ENCODE measurements around the gene PSMC1.
"Not testable (repeated sequence)": the region's sequence is repeated elsewhere in the genome, so short reads cannot be mapped to it uniquely, and the experiment has no call there.

PSMC1 gene

DNA sequence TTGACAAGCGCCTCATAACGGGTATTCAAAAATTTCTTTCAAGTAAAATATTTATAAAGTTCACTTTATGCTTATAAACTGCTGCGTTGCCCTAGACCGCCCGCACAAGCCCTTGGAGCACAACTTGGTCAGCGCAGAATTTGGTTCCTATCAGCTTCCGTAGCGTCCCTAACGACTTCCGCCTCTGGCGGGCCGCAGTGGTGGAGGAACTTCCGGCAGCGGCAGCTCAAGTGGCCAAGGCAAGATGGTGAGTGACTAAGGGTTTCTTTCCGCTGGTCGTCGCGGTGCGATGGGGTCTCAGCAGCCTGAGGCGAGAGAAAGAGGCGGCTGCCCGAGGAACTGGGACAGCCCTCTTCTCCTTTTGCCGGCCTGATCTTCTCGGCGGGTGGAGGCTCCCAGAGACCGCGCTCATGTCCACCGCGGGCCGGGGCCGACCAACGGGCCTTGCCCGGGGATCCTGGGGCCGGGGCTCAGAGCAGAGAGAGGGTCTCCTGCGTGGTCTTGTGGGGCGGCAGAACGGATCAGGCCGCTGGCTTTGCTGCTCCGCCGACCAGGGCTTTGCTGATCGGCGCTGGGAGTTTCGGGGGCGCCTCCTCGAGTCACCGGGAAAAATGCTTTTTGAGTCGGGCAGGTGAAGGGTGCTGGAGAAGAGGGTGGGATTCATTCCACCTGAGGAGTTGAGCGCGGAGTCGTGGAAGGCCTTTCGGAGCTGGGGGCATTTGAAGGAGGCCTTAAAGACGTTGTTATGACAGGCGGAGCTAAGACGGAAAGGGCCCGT is at the start of gene PSMC1:
TSS of gene PSMC1 (plus strand) at position 200 of the 778 bp plus-strand sequence. CDS start at position 245, 45 bp downstream.
- no peak for DNase-seq

DNA sequence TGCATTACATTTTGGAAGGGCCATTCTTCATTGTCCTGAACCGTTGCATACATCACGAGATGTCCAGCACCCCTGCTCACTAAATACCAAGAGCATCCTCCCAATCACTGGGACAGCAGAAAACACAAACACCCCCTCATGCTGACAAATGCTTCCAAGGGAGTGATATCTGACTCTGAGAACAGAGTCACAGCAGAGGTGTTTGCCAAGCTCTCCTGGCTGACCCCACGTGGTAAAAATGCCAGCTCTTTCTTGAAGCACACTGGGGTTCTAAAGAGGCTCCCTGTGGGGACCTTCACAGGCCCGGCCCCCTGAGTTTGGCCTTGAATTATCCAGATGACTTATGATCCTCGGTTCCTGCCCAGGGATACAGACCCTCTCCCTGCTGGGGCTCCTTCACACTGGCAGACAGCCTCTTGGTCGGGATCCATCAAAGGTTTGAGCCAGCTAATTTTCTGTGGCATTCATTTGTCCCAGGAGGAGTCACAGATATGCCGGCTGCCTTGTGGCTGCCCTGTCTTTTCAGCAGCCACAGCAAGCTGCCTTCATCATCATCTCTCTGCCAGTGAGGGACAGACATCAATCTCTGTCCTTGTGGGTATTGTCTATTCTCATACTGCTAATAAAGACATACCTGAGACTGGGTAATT is 43.1 kb upstream of the PSMC1 start:
- no peak for DNase-seq

DNA sequence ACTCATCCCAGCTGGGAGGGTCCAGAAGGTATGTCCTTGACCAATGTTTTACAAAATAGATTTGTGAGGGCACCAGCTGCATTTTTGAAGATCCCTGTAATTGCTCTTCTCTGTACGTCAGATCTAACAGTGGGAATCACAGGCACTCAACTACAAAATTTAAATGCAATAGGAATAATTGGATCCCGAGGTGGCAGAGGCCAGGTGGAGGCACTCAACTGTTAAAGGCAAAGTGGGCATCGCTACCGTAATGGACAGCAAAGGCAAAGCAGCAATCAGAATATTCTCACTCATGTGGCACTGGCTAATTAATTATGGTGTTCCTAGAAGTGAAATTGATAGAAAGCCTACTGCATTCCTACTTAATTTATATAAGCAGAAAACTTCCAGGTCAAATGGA is 27.9 kb upstream of the PSMC1 start:
- no peak for DNase-seq

DNA sequence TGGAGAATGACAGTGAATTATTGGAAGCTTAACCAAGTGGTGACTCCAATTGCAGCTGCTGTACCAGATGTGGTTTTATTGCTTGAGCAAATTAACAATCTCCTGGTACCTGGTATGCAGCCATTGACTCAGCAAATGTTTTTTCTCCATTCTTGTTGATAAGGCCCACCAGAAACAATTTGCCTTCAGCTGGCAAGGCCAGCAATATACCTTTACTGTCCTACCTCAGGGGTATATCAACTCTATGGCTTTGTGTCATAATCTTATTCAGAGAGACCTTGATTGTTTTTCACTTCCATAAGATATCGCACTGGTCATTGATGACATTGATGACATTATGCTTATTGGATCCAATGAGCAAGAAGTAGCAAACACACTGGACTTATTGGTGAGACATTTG is 26.4 kb upstream of the PSMC1 start:
- not testable (repeated sequence) for DNase-seq

DNA sequence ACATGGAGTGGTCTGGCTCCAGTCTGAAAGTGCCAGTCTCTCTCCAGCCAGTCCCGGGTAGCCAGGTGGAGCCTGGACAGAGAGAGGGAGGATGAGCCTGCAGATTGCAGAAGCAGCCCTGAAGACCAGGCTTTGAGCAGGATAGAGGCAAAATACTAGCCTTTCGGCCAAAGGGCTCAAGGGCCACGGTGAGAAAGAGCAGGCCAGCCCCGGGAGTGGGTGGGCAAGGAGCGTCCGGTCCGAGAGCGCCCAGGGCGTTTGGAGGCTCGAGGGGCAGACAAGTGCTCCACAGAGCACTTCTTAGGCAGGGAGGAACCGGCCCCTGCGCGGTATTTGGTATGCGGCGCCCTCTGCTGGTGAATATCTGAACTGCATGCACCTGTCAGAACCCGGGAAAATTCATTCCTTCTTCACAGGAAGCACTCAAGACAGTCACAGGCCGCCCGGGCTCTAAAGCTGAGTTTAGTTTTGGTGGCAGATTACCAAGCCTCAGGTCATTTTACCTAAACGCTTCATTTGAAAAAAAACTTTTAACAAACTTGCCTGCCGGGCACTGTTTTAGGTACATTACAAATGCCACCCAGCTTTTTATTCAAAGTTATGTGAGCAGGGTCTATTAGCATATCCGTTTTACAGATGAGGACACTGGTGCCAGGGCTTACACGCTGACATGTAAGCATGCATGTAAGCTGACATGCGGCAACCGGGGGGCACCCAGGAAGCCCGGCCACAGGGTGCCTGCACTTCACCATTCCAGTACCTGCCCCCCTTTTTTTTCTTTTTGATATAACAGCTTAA is 21.0 kb upstream of the PSMC1 start:
- DNase-seq: no peak

DNA sequence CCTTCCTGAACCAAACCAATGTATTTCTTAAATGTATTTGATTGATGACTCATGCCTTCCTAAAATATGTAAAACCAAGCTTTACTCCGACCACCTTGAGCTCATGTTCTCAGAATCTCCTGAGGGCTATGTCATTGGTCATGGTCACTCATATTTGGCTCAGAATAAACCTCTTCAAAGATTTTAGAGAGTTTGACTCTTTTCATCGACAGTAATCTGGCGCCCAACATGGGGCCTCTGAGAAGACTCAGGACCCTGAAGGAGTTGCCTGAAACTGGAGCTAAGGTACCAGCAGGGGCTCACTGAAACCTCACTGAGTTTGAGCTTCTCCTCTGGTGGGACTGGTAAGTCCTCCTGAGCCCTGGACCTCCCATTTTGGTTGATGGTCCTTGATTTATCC is 17.2 kb upstream of the PSMC1 start:
- no peak for DNase-seq

DNA sequence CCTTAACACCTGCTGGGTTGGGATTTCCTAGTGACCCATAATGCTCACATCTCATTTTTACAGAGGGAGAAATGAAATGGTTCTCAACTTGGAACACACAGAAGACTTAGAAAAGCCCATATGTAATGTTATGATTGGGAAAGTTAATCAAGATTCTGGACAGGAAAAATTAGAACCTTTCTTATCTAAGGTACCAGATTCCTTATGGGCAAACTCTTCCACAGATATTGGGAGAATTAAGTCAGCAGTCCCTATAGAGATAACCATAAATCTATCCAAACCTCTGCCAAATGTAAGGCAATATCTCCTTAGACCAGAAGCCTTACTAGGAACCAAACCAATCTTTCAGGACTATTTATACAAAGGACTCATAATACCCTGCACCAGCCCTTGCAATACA is 13.9 kb upstream of the PSMC1 start:
- no peak for DNase-seq

DNA sequence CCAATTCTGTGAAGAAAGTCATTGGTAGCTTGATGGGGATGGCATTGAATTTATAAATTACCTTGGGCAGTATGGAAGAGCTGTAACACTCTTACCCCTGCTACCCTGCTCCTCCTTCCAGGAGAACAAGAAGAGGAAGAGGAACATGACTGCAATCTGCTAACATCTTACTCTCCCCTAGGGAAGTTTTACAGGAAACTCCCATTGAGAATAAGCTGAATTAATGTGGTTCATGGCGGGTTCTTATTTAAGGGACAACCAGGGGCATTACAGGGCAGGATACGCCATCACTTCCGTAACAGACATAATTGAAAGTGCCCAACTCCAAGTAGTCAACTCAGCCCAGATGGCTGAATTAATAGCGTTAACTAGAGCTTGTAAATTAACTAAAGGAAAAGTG is 9.4 kb upstream of the PSMC1 start:
- DNase-seq: no peak

DNA sequence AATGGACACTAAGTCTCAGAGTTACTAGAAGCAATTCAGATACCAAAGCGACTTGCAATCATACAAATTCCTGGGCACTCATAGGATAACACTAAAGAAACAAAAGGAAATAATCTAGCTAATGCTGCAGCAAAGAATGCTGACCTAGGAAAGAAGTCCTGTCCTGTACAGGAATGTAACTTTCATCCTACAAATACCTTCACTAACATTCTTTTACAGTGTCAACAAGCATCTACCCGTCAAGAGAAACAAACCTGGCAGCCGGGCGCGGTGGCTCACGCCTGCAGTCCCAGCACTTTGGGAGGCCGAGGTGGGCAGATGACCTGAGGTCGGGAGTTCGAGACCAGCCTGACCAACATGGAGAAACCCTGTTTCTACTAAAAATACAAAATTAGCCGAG is 8.9 kb upstream of the PSMC1 start:
- DNase-seq: not testable (repeated sequence)

DNA sequence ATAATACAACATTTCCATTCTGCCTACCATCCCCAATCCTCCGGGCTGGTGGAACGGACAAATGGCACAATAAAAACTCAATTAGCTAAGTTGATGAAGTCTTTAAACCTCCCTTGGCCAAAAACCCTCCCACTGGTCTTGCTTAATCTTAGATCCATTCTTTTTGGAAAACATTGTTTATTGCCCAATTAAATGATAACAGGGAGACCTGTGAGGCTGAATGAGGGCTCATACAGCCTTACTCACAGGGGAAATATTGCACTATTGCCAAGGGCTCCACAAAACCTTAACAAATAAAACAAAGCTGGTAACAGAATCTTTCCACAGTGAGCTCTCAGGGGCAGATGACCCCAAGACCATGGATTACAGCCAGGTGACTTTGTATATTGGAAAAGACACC is 7.8 kb upstream of the PSMC1 start:
- no peak for DNase-seq

DNA sequence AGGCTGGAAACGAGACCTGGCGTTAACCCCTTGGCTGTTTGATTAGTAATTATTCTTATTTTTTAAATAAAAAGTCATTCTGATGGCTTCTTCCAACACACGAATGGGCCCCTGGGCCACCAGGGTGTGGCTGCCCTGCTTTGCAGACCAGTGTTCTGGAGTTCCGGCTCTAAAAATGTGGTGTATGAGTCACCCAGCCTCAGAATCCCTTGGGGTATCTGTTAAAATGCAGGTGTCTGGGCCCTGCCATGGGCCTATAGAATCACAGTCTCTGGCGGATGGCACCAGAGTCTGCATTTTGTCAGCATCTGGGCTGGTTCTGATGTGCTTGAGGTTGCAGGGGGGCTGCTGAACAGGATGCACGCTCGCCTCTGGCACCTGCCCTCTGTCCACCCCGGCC is 2.5 kb upstream of the PSMC1 start:
- DNase-seq: no peak

DNA sequence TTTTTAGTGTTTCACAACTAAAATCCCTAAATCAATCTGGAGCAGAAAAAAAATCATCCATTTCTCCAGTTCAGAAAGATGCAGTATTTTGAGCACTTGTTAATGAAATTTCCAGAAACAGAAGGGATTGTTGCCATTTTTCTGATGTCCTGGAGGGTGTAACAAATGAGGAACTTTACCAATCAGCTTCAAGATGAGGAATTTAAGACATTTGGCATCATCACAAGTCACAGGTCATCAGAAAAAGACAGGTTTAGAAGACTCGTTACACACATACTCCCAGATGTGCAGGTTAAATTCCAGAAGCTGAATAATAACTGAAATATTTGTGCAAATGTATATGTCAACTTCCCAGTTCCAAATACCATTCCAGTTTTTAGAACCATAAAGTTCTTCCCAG is 482 bp upstream of the PSMC1 start:
- no peak for DNase-seq

DNA sequence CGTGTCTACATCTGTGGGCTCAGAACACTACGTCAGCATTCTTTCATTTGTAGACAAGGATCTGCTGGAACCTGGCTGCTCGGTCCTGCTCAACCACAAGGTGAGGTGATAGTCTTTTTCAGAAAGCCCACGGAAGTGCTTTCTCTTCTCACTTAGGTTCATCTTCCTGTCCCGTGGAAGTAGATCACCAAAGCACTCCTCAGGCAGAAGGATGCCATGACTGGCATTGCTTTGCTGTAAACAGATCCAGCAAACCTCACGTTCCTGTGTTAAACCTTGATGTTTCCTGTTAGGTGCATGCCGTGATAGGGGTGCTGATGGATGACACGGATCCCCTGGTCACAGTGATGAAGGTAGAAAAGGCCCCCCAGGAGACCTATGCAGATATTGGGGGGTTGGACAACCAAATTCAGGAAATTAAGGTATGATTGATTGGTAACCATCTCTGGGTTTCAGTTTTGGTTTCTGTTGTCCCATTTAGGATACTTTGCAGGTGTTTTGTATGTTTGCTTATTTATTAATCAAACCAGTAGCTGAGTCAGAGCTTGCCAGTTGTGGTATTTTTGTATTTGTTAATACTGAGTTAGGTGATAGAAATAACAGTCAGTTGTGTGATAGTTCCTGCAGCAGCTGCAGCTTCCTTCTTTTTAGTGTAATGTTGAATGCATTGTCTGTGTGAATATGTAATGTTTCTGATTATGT is 7.5 kb downstream of the PSMC1 start:
- DNase-seq: no peak

DNA sequence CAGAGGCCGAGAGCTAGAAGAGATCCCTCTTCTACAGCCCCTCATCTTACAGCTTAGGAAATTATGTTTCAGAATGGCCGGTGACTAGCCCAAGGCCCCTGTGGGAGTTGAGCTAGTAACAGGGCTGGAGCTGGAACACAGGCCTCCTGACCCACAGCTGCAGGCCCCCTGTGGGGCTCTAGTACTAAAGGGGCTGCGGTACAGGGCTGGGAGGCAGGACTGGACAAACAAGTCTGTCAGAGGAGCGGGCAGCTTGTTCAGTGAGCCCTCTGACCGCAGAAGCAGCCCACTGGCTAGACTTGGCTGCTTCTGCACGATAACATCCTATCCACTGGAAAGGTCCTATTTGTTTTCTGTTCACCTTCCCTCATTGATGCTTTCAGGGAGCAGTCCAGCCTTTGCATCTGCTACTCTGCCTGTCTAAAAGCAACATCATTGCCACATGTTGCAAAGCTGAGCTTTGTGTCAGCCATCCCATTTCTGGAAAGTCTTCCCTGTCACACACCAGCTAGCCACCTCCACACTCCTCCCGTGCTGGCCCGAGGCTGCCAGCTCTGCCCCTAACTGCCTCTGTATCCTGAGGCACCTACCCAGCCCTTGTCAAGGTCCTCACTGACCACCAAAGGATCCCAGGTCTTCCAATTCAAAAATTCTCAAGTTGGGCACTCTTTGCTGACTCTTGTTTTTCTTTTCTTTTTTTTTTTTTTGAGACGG is 10.2 kb downstream of the PSMC1 start:
- DNase-seq: no peak

DNA sequence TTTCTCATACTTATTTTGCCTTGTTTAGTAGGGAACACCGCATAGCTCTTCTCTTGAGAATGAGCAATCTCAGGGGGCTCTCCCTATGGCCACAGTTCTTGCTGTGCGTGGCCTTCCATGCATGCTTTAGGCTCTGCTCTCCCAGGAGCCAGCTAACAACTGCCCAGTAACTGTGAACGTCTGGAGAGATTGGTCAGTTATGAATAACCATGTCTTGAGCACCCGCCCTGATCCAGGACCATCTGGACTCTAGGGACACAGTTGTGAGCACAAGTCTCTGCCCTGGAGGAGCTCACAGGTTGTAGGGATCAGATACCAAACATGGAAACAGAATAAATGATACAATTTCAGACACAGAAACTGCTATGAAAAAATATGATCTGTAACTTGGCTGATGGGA is 12.1 kb downstream of the PSMC1 start:
- no peak for DNase-seq

DNA sequence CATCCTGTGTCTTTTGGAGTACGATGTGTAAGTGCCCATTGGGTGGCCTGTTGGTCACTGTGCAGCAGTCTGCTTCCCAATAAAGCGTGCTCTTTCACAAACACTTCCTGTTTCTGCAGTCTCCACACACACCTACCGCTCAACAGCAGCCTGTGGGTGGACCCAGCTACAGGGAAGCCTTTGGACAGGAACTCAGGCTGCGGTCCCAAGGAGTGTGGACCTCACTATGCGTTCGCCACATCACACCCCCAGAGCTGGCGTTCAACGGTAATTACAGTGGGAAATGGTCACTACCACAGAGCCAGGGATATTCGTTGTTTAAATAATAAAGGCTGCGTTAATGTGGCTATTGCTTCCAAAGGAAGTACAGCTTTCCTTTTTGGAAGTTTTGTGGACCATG is 16.2 kb downstream of the PSMC1 start:
- DNase-seq: no peak

DNA sequence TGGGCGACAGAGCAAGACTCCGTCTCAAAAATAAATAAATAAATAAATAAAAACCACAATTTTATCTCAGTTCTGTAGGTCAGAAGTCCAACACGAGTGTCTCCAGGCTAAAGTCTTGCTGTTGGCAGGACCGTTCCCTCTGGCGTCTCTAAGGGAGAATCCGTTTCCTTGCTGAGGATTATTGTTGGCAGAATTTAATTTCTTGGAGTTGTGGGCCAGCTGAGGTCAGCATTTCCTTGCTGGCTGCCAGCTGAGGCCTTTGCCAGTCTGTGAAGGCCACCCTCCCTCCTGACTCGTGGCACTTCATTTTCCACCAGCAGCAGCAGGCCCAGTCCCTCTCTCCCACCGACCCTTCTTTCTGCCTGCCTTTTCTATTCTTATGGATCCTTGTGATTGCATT is 17.2 kb downstream of the PSMC1 start:
- no peak for DNase-seq

DNA sequence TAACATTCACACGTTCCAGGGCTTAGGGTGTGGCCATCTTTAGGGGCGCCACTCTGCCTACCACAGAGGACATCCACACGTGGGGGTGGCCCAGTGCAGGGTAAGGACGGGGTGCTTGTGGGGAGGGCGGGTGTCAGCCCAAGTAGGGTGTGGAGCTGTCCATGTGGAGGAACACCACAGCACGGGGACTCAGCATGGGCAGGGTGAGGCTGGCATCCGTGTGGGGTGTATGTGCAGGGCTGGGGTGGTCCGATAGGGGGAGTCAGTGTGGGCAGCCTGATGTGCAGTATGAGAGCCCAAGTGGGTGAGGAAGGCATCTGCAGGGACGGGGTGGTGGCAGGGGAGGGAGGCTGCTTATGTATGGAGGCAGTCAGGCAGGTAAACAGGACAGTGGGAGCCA is 17.7 kb downstream of the PSMC1 start:
- no peak for DNase-seq

DNA sequence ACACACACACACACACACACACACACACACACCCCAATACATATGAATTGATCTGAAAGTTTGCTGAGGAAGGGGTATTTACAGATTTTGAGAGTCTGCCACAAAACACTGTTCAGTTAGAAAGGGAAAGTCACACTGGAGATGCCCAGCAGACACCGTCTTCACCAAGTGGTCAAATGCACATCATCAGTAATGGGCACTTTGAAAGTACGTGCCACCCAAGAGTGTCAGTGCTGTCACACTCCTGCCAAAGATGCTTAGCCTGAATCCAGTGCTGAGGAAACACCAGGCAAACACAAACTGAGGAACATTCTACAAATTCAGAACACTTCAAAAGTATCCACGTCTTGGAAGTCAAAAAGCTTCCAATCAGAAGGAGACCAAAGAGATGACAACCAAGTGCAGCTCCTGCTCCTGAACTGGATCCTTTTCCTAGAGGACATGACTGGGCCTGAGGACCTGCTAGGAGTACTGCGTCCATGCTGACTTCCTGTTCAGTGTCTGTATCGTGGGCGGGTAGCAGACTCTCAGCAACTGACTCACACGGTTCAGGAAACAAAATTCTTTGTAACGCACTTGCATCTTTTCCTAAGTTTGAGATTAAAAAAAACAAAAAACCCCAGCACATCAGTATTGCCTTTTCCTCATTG is 18.6 kb downstream of the PSMC1 start:
- no peak for DNase-seq

DNA sequence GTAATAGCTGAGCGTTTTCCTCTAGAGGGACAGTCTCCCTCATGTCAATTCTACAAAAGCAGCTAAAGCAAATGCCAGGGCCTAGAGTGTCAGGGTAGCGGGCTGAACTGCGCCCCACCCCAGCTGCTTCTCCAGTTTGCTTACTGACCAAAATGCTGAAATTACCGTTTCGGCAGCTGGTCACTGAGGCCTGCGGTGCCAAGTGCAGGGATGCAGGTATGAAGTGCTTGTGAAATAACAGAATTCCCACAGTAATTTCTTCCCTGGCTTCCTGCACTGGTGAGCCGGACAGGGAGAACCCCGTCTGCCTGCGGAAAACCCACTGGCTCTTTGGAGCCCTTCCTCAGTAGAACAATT is 19.1 kb downstream of the PSMC1 start:
- no peak for DNase-seq

DNA sequence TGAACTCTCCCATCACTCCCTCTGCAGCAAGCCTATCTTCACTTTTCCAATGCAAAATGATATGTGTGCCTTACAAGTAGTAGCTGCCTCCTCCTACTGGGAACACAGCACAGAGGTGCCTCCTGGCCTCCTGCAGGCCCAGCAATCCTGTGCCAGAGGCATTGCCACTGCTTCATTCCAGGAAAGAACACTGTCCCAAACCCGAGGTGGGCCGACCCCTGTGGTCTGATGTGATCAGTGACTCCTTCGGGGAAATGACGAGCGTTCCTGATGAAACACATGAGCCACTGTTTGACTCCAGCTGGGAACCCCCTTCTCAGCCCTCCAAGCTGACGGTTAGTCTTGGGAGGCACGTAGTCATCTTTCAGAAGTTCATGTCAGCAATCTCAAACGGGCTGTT is 19.5 kb downstream of the PSMC1 start:
- DNase-seq: no peak

Data from cortex of kidney (tissue), 1 donor.